Measurements from ENCODE around the gene EN2. TPM values are rescaled to one million over a fixed set of nuclear protein-coding genes. Genes with fewer than 3 reads are reported as not detected.

The EN2 gene
- total RNA-seq, 1 experiment from 2014 or later = 1.5 TPM

- ChIA-PET POLR2A (no interaction called here), CTCF (no interaction called here)
- no peaks in the 10 kb centered on the region for H3K36me3 ChIP-seq (ENCODE audit: control insufficient read depth, insufficient read depth, low read length)
- in situ Hi-C loops (cut with HindIII; ENCODE audit: low pct_unique_long_range_greater_than_20kb, low sequenced_read_pairs) (no loop called here), intact Hi-C loops (cut with micrococcal nuclease; ENCODE audit: unreplicated experiment) (no loop called here)
- TF ChIP-seq TCF7L2 (IDR thresholded peaks at IDR 0.05; ENCODE audit: low read depth, low read length) = no peak
- TF ChIP-seq REST (IDR thresholded peaks at IDR 0.05; ENCODE audit: insufficient read depth in 1 of 2, low read depth in 2 of 2, low read length in 1 of 2) = no peak
- no peak for TF ChIP-seq POLR2AphosphoS5 (IDR thresholded peaks at IDR 0.05; ENCODE audit: low read depth, low read length)
- ATAC-seq = no peak
- BruUV-seq (replicated peaks) = no TSS peak
- no peaks in the 10 kb centered on the region for H3K4me1 ChIP-seq (ENCODE audit: control insufficient read depth, insufficient read depth, low read length)
- H3K27ac ChIP-seq (ENCODE audit: low read length) = no peak overlapping the region
- no peak overlapping the region for H3K4me3 ChIP-seq (ENCODE audit: low read depth in 2 of 2, low read length in 2 of 2)
- no peaks in the 10 kb centered on the region for H3K9me3 ChIP-seq (ENCODE audit: control insufficient read depth, insufficient read depth, low read depth, low read length)
- DNase-seq (ENCODE audit: low read depth, low spot score) = no peak
- H3K27me3 ChIP-seq (ENCODE audit: control insufficient read depth, insufficient read depth, low read length) = peaks cover 19% of the 10 kb centered on the region; the same call in 1 of the 2 replicates
Observed at GRCh38 chr7:155427411-155428038, 30.4 kb upstream of the EN2 start.

- in situ Hi-C loops (cut with HindIII; ENCODE audit: low pct_unique_long_range_greater_than_20kb, low sequenced_read_pairs) (no loop called here), intact Hi-C loops (cut with micrococcal nuclease; ENCODE audit: unreplicated experiment) (no loop called here)
- Histone ChIP-seq H3K9me3 (ENCODE audit: control insufficient read depth, insufficient read depth, low read depth, low read length) (no peaks in the 10 kb centered on the region), H3K4me3 (ENCODE audit: low read depth in 2 of 2, low read length in 2 of 2) (no peak overlapping the region), H3K36me3 (ENCODE audit: control insufficient read depth, insufficient read depth, low read length) (no peaks in the 10 kb centered on the region), H3K4me1 (ENCODE audit: control insufficient read depth, insufficient read depth, low read length) (no peaks in the 10 kb centered on the region), H3K27ac (ENCODE audit: low read length) (no peak overlapping the region), H3K27me3 (ENCODE audit: control insufficient read depth, insufficient read depth, low read length) (peaks cover 22% of the 10 kb centered on the region; the same call in 1 of the 2 replicates)
- no TSS peak for BruUV-seq (replicated peaks)
- TF ChIP-seq REST (IDR thresholded peaks at IDR 0.05; ENCODE audit: insufficient read depth in 1 of 2, low read depth in 2 of 2, low read length in 1 of 2) (no peak), POLR2AphosphoS5 (IDR thresholded peaks at IDR 0.05; ENCODE audit: low read depth, low read length) (no peak), SIN3A (IDR thresholded peaks at IDR 0.05; ENCODE audit: borderline replicate concordance, insufficient read depth, low read depth, low read length) (no peak), TCF7L2 (IDR thresholded peaks at IDR 0.05; ENCODE audit: low read depth, low read length) (no peak), CTCF (IDR thresholded peaks at IDR 0.05) (no peak)
- ChIA-PET CTCF (no interaction called here), POLR2A (no interaction called here)
- no peak for ATAC-seq
- DNase-seq (ENCODE audit: low read depth, low spot score) = no peak
Observed at GRCh38 chr7:155428171-155428834, 29.6 kb upstream of the EN2 start.

Measured in Panc1 (cell line).